Activated CD8-positive, alpha-beta memory T cell treated with anti-CD3 and anti-CD28 coated beads, Interleukin-2, amount 50 U/mL, for 48 hours (primary cell): ENCODE results near the gene TBC1D22B.
A peak's percentile ranks its signal among the peaks of the same experiment; 100 is the strongest.
"Not testable (repeated sequence)": the region's sequence is repeated elsewhere in the genome, so short reads cannot be mapped to it uniquely, and the experiment has no call there.

ENCODE experiments used
- DNase-seq: peaks from one replicate; pipeline ENCODE4 v3.0.0-alpha.2; 2020

Gene TBC1D22B

DNA sequence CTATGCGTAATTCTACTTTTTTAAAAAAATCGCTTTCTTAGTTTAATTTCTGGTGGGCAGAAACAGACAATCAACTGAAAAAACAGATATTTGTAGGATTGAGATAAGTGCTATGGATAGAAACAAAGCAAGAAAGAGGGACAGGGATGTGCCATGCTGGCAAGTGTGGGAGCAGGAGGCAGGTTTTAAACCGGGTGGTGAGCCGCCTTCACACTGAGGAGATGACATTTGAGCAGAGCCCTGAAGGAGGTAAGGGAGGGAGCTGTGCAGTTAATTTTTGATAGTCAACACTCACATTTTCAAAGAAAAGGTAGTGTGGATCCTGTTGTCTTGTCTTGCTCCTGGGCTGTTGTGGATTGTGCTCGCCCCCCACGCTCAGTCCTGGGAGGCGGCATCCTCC, 47.2 kb downstream of the TBC1D22B start:
- DNase-seq: no peak

DNA sequence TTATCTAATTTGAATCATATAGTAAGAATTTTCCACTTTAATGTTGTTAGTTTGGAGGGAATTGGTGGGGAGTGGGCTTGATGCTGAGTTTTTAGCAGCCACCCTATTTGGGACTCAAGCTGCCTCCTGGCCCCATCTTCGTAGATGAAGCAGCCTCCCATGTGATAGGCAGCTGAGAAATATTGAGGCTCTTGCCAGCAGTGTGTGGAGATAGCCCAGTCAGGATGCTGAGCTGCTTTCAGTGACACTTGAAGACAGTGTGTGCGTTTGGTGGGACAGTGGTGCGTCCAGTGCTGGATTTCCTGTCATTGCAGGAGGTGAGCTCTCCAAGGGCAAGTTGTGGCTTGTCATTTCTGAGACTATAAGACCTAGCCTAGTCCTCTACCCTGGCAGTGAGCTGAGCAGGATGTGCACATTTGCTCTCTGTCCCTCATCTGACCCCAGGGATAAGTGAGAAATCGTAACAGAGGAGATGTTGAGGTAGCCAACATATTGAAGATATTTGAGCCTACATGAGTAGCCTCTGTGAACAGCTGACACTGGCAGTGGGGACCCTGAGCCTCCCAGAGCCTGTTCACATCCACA, 48.4 kb downstream of the TBC1D22B start:
- no peak for DNase-seq

DNA sequence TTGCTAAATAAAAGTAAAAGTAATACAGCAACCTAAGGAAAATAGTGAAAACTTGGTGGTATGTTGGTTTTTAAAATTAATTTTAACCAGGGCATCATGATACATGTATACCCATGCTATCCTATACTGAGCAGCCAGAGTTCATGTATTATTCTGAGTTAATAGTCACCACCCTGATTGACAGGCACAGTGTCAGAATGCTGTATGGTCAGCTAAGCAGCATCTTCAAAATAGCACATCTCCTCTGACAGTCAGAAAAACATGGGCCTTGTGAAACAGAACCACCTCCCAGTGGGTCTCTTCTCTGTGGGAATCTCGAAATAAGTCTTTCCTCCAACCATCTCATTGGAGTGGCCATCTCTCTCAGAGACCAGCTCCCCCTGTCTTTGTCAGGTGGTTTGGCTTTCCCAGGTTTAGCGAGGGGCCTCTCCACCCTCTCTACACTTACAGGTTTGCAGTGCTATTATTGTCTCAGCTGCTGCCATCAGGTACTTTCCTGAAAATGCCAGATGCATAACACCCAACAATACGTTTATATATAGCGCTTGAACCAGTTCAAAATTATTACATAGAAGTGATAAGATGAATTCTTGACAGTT, 49.2 kb downstream of the TBC1D22B start:
- DNase-seq: no peak

DNA sequence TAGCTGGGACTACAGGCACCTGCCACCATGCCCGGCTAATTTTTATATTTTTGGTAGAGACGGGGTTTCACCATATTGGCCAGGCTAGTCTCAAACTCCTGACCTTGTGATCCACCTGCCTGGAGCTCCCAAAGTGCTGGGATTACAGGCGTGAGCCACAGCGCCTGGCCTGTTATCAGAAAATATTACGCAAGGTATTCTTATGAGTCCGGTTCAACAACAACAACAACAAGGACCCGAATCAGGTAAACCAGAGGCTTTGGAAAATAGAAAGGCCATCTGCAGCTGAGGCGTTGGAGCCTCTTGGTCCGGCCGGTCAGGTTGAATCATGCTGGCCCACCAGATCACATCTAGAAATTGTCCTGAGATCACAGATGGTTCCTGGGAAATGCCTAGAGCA, 49.9 kb downstream of the TBC1D22B start:
- DNase-seq: not testable (repeated sequence)

DNA sequence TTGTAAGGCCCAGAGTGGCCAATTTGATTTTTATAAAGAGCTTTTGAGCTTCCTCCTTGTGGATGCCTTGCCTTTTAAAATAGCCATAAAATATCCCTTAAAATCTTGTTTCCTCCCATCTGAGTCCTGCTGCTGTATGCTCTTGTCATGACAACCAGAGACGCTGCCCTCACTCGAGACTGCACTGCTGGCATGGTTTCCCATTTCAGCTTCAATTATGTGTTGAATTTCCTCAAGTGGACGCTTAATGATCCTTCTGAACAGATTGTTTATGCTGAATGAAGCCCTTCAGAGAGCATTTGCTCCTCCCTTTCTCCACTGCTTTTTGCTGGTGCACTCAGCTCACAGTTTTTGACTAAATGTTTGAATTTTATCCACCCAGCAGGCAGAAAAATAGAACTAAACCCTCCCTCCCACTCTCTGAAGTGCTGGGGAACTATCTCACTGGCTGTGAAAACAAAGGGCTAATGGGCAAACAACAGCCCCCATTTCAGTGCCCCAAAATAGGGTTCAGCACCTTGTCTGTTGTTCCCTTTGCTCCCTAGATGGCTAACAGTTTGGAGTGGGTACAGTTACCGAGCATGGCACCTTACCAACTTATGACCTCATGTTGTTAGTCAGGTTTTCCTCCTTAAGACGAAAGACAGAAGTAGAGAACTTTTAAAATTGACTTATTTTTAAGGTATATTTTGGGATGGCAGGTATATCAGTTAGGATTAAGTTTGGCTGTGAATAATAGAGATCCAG, 50.7 kb downstream of the TBC1D22B start:
- DNase-seq: no peak

DNA sequence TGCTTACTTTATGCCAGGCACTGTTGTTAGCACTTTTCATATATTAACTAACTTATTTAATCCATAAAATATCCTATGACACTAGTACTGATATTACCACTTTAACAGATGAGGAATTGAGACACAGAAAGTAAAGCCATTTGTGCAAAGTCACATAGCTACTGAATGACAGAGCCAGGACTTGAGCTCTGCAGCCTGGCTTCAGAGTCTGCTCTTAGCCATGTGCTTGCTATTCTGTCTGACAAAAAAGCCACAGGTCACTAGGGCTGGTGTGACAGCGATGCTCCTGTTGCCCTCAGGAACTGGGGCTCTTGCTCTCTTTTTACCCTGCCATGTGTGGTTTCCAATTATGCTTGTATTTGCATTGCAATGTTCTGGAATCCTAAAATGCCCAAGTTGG, 51.5 kb downstream of the TBC1D22B start:
- no peak for DNase-seq

DNA sequence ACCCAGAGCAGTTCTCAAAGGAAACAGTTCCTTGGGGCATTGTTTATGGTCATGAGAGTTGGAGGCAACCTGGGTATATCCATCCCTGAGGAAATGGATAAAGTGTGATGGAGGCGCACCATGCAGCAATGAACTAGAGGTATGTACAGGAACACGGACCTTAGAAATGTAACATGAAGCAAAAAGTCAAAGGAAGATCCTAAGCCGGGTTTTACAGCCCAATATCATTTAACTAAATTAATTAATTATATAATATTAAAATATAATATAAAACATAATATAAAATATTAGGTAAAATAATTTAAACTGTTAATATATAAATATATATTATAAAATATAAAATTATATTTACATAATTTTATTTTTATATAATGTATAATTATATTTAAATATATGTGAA, 52.1 kb downstream of the TBC1D22B start:
- DNase-seq: no peak

DNA sequence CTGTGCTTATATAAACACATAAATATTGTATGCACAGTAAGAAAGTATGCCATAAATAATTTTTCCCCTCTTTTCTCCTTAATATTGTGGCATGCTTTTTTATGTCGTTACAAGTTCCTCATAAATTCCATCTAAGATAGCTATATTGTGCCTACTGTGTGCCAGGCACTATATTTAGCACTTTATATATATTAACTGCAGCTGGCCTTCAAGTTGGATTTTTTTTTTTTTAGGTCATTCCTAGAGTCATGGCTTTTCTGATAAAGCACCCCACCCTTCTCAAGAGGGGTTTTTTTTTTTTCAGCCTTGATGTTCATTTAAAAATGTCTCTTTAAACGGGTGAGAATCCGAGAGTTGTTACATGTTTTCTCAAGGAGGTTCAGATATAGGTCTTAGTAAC, 53.4 kb downstream of the TBC1D22B start:
- no peak for DNase-seq

DNA sequence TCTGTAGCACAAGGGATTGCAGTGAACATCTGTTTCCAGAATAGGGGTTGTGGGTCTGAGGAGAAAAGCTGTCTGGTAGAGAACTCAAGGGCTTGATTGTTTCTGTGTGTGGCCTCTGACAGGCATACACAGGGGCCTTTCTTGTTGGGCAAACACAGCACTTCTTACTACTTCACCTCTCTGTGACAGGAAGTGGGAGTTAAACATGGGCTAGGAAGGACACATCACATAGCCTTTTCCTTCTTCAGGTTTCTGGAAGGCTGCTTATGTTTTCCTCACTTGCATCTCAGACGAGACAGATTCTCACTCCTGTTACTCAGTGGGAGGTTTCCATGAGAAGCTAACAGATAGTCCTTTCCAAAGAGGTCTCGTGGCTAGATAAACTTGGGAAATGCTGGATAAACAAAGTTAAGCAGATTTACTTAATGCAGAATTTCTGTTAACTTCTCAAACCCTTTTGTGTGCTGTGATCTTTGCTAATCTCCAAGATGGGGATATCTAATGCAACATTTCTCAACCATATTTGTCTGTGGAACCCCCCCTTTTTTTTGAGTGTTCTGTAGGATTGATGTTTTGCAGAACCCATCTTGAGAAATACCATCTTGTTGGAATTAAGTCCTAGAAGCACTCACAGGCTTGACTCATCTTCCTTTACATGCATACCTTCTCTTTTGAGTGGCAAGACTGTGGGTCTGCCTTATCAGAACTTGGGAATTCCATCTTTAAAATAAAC, 54.3 kb downstream of the TBC1D22B start:
- no peak for DNase-seq

DNA sequence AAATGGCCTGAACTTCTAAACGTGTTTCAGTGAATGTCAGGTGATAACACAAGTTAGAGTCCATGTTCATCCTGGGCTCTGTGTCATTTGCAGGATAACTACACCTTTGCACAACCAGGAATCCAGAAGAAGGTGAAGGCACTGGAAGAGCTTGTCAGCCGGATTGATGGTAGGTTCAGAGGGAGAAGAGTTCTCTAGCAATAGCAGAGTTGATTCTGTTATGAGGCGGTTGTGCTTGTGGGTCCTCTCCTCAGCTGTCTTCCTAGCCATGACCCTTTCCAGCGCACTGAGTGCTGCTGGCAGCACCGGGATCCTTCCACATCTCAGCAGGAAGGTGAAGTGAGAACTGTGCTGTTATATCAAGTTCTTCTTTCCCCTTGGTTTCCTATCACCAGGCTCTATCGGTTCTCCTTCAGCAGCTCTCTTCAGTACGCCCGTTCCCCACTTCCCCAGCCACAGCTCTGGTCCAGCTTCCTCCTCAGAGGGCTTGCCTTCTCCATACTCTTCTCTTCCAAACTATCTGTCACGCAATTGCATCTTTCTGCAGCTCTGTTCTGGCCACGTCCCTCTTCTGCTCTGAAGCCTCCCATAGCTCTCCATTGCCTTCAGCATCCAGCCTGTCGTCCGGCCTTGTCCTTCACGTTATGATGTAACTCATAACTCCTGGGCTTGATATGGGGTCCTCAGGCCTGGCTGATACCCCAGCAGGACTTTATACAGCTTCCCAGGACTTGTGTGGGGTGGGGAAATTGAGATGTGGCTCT, 56.3 kb downstream of the TBC1D22B start:
- no peak for DNase-seq

DNA sequence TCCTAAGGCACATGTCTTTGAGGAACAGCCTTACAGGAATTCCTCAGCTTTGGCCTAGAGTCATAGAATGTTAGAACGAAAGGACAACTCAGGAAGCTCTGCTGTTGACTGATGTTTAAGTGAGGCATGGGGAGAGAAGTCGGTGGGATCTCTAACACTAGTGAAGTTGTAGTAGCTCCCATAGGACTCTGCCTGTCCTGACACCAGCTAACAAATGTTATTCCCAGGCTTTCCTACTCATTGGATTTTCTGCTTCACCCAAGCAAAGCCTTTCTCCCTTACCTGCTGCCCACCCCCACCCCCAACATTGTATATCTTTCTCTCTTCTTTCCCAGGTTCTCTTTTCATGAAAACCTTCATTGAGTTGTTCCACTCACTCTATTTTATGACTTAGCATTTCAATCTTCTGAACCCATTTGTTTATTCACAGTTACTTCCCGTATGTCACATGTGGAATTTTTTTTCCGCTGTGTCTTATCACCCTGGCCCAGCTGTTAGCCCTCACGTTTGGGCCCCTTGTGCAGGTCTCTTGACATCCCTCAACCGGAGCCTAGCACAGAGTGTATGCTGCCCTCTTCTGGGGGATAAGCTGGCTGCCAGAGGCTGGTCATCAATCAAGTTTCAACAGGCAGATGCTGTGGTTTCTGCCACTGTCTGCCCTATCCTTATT, 57.0 kb downstream of the TBC1D22B start:
- peak; percentile 62 for DNase-seq

DNA sequence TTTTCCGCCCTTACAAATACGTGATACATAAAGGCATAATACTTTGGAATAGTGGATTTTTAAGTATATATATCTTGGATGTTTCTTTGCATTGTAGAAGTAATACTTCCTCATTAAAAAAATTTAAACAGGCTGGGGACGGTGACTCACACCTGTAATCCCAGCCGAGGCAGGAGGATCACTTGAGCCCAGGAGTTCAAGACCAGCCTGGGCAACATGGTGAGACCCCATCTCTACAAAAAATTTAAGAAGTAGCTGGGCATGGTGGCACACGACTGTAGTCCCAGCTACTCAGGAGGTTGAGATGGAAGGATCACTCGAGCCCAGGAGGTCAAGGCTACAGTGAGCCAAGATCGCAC, 57.6 kb downstream of the TBC1D22B start:
- no peak for DNase-seq

DNA sequence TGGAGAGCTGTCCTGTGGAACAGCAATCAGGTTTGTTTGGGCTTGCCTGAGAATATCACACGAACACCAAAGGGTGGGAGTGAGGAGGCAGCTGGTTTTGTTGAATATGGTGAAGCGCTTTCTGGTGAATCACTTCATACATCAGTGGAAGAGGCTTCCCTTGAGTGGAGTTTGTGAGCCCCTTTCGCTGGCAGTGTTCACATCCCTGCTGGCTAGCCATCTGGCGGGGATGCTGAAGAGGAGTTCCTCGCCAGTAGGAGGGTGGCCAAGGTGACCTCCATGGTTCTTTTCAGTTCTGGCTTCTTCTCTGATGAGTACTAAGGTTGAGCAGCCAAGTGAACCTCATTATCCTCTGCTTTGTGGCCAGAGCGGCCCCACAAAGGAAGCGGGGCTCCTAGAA, 58.5 kb downstream of the TBC1D22B start:
- DNase-seq: no peak

DNA sequence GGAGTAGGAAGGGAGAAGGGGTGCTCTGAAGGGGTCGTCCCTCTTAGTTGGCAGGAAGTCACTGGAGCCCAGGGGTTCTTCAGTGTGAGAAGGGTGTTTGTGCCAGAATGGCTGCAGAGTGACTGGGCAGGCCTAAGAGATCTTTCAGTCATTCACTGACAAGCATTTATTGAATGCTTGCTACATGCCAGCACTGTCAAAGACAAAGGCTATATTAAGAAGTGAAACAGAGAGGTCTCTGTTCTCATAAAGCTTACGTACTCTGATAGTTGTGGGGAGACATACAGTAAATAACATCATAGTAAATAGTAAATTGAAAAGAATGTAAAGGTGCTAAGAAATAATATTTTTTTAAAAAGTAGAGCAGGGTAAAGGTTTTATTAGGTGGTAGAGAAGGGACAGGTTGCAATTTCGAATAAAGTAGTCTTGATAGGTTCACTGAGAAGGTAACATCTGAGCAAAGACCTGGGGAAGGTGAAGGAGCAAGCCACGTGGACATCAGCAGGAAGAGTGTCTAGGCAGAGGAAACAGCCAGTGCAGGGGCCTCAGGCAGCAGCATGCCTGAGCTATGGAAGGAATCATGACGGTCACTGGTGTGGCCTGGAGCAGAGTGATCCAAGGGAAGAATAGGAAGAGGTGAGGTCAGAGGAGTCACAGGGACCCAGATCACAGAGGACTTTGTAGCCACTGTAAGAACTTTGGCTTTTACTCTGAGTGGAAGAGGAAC, 59.9 kb downstream of the TBC1D22B start:
- DNase-seq: no peak

DNA sequence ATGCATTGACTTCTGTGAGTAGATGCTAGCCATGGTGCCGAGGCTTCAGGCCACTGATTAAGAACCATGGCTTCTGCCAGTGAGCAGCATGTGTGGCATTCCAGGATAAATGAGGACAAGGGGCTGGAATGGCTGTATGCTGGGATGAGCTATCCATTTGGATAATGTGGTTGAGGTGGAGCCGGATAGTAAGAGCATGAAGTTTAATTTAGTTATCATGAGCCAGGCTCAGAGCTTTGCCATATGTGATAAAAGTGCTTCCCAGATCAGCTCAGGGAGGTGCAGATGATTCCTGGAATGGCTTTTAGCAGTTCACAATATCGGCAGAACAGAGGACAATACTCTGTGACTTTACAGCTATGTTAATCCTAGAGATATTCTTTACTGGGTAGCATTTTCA, 61.6 kb downstream of the TBC1D22B start:
- DNase-seq: no peak

DNA sequence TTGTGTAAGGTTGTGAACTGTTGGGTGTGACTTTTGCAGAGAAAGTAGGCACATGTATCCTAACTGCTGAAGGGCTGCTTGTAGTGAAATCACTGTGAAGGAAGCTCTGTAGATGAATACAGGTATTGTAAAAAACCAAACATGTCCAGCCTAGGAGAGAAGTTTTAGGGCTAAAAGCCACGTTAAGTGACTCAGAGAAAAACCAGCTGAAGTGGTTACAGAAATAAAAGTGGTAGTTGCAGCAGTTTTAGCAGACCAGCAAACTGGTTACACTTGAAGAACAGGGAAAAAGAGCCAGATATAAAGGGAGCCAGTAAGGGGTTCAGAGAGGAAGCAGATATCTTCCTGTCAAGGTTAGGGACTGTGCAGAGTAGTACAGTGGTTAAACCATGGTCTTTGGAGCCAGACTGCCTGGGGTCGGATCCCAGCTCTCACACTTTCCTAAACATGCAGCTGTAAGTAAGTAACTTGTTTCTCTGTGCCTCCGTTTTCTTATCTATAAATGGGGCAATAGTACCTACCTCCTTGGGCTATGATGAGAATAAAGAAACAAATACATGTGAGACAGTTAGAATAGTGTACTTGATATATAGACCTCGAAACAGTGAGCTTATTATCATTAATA, 62.4 kb downstream of the TBC1D22B start:
- DNase-seq: no peak

DNA sequence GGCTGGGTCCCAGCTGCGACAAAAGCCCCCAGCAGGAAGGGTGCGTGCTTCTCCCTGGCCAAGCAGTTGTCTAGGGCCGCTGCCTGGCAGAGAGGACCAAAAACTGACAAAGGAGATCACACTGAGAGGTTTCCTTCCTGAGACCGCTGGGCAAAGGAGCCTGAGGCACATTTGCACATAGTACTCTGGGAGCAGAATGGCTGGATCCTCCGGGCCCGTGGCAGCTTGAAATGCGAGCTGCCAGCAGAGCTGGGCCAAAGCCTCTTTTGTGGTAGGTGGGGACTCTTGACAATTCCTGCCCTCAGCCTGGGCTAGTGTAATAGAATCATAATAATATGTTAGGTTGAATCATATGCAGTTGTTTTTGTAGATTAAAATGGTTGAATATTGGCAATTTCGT, 63.1 kb downstream of the TBC1D22B start:
- no peak for DNase-seq

DNA sequence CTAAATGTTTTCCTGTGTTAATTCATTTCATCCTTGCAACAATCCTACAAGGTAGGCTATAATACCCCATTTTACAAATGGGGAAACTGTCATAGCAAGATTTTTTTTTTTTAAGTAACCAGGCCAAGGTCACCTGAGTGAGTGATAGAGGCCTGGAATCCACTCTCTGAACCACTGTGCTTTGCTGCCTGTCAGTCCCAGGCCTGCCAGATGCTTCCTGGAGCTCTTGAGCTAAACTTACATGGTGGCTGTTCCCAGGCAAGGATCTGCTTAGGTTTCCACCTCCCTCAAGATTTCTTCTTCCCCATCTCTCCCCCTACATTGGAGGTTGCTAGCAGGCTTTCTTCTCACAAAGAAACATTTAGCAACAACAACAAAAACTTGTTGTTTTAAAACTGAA, 63.5 kb downstream of the TBC1D22B start:
- DNase-seq: no peak

DNA sequence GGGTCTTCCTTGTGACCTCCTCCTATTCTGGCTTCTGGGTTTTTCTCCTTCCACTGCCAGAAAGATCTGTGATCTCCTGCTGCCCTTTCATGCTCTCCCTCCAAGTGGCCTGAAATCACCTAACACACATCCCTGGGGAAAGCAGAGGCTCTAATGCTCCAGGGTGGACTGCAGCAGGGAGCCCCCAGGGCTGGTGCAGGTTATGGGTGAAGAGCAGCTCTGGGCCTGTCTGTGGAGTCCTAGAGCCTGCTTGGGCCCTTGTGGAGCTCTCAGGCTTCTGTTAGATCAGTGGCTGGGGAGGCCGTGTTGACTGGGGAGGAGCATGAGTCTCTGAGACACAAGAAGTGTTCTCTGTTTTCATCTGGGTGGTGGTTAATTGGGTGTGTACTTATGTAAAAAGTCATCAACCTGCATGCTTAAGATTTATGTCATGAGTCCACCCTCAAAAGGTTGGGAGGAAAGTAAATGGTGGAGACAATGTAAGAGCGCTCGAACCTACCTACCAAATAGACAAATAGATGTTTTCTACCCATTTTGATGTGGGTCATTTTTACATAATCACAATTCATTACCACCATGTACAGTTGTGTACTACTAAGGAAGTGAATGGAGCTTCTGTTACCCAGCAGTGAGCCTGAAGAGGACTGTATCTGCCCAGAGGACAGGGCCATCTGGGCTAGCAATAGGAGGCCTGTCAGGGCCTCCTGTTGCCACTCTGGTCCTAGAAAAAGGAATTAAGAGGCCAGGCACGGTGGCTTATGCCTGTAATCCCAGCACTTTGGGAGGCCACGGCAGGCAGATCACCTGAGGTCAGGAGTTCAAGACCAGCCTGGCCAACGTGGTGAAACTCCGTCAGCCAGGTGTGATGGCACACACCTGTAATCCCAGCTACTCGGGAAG, 64.2 kb downstream of the TBC1D22B start:
- DNase-seq: no peak

DNA sequence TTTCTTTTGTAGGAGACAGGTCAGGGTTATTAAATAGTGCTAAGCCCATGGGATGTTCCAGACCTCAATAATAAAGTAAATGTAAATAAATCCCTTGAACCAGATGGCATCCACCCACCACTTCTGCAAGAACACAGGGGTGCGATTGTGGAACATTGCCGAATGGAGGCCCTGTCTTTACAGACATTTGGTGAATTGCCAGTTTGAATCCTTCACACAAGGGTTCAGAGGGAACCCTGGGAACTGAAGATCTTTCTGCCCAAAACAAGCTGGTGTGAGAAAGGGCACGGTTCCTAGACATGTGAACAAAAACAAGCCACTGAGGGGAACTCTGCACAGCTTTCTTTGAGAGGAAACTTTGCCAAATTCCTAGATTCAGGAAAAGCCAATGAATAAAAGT, 66.0 kb downstream of the TBC1D22B start:
- DNase-seq: no peak
